GM19324 (cell line): ENCODE results near the gene CYFIP1.
"Not testable (repeated sequence)": the region's sequence is repeated elsewhere in the genome, so short reads cannot be mapped to it uniquely, and the experiment has no call there.

ENCODE experiments used
- ATAC-seq: cut with Tn5 transposase; IDR thresholded peaks from one replicate; pipeline ENCODE4 v1.9.1; 2021; ENCODE audit warnings: mild to moderate bottlenecking, moderate library complexity; ENCODE audit not compliant: unreplicated experiment, low FRiP score

The CYFIP1 gene

GRCh38 chr15:22980189-22981050 is at the start of gene CYFIP1:
Gene CYFIP1 (minus strand): TSS chr15:22980368. CDS start chr15:22947285, 33,083 bp downstream.
- ATAC-seq: peak; percentile 59

DNA sequence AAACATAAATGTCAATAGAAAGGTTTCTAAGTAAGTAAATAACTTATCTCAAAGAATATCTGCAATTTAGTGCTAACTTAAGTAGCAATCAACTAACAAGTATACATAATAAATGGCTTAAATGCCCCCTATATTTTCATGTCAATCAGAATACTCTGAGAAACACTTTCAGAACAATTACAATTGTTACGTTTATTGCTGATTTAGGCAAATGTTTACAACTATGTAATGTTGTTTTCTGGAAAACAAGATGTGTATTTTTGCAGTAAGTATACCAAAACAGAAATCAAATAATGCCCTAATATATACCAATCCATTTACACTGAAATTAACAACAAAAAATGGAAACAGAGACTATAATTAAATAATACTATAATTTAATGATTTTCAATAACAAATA is 46.0 kb upstream of the CYFIP1 start:
- ATAC-seq: no peak

DNA sequence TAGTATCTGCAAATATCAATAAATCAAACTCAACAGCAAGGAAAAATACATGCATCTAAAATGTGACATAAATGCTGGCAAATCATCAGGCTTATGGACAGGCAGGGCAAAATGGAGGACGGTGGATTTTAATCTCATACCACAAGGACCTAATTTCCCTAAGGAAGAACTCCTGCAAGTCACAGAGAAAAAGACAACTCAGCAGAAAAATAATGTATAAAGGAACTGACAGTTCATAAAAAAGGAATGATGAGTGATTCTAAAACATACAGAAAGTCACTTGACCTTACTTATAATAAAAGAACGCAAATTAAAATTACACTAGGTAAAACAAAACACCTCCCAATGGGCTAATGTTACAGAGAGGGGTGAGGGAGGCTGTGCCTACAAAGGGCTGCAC is 42.0 kb upstream of the CYFIP1 start:
- ATAC-seq: no peak

- no peak for ATAC-seq
Observed at GRCh38 chr15:23014394-23015000, 34.3 kb upstream of the CYFIP1 start.

DNA sequence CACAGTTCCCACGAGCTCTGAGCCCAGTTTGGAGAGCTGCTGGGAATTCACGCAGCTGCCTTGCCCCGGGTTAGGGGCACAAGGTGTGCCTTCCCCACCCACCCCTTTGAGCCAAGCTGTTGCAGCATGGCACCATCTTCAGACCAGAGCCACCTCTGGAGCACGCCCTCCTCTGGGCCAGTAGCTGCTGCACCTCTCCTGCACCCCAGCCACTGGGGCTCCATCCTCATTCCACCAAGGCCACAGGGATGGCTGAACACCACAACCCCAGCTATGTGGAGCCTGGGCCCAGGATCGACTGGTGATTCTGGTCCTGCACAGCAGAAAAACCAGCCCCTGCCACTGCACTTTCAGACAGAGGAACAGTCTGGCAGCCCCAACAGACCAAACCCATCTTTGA is 33.5 kb upstream of the CYFIP1 start:
- no peak for ATAC-seq

DNA sequence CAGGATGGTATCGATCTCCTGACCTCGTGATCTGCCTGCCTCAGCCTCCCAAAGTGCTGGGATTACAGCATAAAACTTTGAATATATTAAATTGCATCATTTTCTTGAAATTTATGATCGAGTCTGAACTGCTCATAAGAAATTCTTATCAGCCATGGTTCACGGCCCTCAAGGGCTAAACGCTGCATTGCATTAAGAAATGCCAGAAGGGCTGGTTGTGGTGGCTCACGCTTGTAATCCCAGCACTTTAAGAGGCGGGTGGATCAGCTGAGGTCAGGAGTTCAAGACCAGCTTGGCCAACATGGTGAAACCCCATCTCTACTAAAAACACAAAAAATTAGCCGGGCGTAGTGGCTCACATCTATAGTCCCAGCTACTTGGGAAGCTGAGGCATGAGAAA is 32.4 kb upstream of the CYFIP1 start:
- not testable (repeated sequence) for ATAC-seq

DNA sequence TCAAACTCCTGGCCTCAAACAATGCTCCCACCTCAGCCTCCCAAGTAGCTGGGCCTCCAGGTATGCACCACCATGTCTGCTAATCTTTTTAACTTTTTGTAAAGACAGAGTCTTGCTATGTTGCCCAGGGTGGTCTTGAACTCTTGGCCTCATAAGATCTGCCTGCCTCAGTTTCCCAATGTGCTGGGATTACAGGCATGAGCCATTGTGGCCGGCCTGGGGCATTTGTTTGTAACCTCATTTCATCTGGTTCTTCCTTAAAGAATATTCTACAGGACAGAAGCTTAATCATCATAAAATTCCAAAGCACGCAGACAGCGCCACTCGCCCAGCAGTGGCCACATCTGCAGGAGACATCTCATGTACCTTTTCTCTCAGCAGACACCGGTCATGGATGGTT is 23.6 kb upstream of the CYFIP1 start:
- ATAC-seq: no peak

DNA sequence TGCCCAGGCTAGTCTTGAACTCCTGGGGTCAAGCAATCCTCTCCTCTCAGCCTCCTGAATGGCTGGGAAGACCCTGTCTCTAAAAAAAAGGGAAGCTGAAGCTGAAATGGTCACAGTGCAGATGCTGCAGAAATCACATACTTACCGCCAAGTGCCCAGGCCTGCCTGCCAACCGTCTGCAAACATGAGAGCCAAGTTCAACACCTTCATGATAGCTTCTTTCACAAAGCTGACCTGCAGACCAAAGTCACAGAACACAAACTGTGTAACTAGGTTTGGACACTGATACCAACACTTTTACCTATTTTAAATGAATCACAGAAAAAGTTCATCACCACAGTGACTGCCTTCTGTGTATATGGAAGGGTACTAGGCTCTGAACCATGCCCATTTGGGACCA is 22.8 kb upstream of the CYFIP1 start:
- no peak for ATAC-seq

DNA sequence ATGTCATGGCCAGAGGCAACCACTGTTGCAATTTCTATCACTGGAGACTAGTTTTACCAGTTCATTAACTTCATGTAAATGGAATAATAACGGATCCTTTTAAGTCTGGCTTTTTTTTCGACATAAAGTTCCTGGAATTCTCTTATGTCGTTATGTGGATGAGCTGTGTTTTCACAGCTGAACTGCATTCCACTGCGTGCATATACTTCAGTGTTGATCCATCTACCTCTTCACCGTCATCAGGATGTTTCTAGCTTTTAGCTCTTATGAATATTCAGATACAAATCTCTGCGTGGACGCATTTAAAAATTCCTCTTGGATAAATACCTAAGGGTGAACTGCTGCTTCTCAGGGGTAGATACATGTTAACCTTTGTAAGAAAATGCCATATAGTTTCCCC is 15.6 kb upstream of the CYFIP1 start:
- ATAC-seq: no peak

DNA sequence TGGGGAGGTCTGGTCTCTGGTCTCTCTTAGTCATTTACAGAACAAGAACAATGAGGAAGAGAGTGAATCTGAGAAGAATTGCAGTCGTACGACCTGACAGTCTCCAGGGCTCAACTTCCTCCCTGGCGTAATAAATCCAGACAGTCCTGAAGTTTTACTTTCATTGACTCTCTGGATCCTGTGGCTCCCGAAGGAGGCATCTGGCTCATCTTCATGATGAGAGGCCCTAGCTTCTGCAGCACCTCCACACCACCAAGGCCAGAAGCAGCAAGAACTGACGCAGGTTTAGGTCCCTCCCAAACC is 11.8 kb upstream of the CYFIP1 start:
- ATAC-seq: no peak

DNA sequence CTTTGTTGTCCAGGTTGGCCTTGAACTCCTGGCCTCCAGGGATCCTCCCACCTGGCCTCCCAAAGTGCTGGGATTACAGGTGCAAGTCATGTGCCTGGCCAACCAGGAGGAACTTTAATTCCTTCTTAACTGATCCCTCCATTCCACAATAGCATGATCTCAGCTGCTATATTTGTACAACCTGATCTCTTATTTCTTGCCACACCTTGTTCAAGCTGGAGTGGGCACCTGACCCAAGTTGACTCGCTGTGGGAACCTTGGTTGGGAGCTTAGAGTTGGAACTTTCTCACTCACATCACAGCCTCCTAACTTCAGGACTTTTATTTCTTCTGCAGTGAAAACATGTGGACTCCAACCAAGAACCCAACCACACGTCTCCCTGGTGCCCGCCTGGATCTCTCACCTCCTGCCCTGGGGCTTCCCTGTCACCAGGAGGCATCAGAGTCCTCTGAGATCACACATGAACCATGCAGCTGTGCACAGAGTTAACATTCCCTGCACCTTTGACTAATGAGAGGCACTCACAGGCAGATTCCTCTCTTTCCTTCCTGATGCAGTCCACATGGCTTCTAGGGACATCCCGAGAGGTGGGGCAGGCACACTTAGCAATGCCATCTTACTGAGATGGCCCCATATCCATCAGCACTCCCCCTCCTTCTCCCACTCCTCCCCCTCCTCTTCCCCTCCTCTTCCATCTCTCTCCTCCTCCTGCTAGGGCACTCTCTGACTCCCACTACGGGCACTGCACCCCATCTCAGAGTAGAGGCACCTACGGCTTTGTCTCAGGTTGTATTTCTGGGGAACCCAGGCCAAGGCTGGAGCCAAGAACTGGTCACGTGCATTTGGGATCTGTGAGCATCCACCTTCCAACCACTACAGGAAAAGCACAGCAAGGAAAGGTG is 9.7 kb upstream of the CYFIP1 start:
- no peak for ATAC-seq

- no peak for ATAC-seq
Observed at GRCh38 chr15:22988811-22989210, 8.6 kb upstream of the CYFIP1 start.

- ATAC-seq: not testable (repeated sequence)
Observed at GRCh38 chr15:22981931-22982330, 1.8 kb upstream of the CYFIP1 start.

DNA sequence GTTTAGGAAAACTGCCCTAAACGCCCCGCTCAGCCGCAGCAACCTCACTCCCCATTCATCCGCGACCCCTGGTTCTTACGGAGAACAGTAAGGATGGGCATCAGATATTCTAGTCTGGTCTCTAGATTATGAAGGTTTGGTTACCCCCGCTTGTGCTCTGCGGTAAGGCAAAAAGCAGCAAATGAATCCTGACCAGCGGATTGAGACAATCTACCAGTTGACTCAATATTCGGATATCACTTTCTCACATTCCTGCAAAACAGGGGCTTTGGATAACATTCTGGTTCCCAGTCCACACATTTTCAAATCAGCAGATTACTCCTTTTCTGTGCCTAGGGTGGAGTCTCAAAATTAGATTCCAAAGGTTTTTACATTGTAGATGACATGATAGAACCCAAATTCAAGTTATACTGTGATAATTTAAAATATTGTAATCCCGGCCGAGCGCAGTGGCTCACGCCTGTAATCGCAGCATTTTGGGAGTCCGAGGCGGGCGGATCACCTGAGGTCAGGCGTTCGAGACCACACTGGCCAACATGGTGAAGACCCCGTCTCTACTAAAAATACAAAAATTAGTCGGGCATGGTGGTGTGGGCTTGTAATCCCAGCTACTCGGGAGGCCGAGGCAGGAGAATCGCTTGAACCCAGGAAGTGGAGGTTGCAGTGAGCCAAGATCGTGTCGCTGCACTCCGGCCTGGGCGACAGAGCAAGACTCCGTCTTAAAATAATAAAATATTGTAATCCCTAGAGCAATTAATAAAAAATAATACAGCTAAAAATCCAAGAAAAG is 1.1 kb upstream of the CYFIP1 start:
- no peak for ATAC-seq

- ATAC-seq: peak; percentile 48
Observed at GRCh38 chr15:22979238-22980188, 655 bp downstream of the CYFIP1 start.

DNA sequence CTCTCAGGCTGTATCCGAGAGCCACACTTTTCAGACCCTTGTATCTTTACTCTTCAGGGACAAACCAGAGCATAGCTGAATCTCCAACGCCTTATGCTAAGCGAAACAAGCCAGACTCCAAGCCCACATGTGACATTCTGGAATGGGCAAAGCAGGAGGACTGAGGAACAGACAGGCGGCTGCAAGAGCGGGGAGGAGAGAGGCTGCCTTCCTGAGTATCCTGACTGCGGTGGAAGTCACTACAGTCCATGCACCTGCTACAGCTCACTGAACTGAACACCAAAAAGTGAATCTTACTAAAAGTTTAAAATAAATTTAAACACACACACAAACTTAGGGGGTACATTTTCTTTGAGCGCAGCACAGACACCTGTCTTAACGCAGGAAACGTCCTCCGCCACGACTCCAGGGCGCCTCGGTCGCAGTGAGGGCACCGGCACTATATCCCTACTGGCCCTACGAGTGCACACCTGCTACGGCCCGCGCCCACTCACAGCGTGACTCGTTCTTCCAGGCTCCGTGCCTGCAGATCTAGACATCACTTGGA is 1.4 kb downstream of the CYFIP1 start:
- ATAC-seq: peak; percentile 36

GRCh38 chr15:22974745-22975144 is 5.4 kb downstream of the CYFIP1 start:
- ATAC-seq: no peak

DNA sequence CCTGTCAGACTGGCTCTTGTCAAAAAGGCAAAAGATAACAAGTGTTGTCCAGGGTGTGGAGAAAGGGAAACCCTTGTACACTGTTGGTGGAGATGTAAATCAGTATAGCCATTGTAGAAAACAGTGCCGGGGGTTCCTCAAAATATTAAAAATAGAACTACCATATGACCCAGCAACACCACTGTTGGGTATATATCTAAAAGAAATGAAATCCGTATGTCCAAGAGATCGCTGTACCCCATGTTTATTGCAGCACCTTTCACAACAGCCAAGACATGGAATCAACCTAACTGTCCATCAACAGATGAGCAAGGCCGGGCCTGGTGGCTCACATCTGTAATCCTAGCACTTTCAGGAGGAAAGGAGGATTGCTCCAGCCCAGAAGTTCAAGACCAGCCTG is 6.2 kb downstream of the CYFIP1 start:
- no peak for ATAC-seq

DNA sequence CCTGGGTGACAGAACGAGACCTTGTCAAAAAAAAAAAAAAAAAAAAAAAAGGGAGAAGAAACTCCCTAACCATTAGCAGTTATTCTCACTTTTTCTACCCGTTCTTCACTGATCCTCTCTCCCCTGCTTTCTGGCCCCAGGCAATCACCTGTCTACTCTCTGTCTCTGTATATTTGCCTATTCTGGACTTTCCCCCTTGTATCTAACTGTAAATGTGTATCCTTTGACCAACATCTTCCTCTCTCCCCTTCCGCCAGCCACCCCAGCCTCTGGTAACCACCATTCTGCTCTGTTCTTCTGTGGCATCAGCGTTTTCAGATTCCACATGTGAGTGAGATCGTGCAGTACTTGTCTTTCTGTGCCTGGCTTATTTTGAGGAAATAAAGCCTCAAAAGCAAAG is 6.9 kb downstream of the CYFIP1 start:
- peak; percentile 63 for ATAC-seq
